GM12873 (cell line): ENCODE results near the gene NKTR.

ENCODE experiments used
- TF ChIP-seq, protein P1 (sequence below): IDR thresholded peaks from 2 replicates; pipeline ENCODE4 v1.5.1; 2012; ENCODE audit warnings: low read depth, mild to moderate bottlenecking, moderate library complexity, low read length, control low read depth; ENCODE audit not compliant: insufficient read depth; ENCODE audit errors: missing control alignments

NKTR gene

DNA sequence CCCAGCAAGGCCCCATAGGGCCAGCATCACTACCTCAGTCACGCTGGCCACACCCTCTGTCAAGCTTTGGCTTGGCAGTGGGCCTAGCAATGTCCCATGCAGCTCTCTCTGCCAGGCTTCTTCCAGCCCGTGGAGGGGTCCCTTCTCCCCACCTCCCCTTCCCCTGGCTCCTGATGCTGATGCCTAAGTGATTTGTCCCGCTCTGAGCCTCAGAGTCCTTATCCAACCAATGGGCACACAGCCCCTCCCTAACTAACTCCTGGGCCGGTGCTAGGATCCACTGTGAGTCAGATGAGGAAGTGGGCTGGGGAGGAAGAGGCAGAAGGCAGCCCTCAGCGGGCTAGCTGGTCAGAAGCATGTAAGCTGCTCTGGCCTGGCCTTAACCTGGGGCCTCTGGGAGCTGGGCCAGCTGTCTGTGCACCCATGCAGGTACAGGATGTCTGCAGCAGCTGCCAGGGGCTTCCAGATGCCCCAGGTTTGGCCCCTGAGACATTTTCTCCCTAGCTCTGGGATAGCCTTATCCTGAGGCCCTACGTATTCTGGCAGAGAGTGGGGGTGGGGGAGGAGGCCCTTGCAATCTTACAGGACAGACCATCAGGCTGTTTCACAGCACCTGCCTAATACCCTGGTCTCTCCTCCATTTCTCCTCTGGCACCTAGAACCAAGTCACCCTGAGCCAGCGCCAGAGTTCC lies 52.3 kb downstream of the NKTR start:
- TF ChIP-seq, protein P1, sequence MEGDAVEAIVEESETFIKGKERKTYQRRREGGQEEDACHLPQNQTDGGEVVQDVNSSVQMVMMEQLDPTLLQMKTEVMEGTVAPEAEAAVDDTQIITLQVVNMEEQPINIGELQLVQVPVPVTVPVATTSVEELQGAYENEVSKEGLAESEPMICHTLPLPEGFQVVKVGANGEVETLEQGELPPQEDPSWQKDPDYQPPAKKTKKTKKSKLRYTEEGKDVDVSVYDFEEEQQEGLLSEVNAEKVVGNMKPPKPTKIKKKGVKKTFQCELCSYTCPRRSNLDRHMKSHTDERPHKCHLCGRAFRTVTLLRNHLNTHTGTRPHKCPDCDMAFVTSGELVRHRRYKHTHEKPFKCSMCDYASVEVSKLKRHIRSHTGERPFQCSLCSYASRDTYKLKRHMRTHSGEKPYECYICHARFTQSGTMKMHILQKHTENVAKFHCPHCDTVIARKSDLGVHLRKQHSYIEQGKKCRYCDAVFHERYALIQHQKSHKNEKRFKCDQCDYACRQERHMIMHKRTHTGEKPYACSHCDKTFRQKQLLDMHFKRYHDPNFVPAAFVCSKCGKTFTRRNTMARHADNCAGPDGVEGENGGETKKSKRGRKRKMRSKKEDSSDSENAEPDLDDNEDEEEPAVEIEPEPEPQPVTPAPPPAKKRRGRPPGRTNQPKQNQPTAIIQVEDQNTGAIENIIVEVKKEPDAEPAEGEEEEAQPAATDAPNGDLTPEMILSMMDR: no peak

DNA sequence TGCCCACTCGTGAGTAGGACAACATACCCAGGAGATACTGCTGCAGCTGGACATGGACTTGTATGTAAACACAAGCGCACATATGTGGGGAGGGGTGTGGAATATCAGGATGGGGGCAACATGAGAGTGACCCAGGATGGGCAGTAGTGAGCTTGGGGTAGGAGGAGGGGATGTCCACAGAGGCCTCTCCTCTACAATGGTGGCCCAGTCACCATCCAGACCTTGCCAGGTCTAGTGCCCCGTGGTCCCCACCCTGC lies 52.7 kb downstream of the NKTR start:
- TF ChIP-seq, protein P1: no peak

DNA sequence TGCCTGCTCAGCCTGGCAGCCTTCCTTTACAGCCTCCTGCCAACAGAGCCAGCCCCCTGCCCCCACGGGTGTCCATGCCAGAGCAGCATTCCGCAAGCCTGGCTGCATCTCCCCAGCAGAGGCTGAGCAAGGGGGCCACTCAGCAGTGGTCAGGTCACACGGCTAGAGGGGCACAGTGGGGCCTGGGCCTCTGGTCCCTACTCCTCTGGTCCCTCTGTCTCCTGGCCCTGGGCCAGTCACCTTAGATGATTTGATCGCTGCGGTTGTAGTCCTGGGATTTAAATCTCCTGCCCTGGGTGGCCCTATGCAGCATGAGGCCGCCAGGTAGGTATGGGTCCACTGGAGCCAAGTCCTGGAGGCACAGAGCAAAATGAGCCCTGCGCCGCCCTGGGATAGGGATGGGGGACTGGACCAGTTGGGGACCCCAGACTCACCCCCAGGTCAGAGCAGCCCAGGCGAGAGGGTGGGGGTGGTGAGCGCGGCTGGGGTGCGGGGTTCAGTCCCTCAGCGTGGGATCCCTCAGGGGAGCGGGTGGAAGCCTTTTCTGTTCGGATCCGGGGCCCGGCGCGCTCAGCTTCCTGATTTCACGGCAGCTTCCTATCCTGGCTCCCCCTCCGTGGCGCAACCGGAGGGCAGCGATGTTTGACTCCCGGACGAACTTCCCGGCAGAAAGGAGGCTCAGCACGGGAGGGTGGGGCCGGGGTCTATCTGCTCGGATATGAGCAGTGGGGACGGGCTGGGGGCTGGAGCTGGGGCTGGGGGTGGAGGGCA lies 53.3 kb downstream of the NKTR start, which contains the start of gene ZBTB47:
TSS of gene ZBTB47 (plus strand) at position 138 of the 771 bp plus-strand sequence. CDS start 4,659 bp downstream, outside the sequence.
- TF ChIP-seq, protein P1: no peak

DNA sequence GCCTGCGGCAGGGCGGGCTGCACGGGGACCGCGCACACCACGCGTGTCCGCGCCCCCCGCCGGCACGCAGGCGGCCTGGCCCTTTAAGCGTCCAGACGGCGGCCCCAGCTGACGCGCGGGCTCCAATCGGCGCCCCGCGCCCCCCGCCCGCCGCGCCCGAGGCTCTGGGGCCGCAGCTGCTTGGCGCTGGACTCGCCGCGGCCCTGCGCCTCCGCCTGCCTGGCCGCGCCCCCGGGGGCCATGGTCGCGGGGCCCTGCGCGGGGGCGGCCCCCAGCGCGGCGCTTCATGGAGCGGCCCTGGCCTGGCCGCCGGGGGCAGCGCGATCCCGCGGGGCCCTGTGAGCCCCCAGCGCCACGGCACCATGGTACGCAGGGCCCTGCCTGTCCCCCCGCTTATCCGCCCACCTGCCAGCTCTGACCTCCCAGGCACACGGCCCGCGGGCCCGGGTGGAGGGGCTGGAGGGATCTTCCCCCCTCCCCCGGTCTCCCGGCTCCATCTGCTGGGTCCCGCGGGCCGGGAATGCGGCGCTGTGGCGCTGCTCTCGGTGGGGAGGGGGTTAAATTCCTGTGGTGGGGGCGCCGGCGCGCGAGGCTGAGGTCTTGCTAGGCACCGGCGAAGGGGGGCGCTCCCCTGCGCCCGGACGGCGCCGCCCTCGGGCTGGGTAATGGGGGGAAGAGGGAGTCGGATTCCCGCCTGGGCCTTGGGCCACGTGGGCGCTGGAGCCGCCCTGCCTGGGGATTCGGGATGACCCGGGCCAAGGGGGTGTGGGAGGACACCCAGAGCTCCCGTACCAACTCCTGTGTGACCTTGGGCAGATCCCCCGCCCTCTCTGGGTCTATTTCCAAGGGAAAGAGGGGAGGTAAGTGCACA lies 54.1 kb downstream of the NKTR start:
- TF ChIP-seq, protein P1: no peak

DNA sequence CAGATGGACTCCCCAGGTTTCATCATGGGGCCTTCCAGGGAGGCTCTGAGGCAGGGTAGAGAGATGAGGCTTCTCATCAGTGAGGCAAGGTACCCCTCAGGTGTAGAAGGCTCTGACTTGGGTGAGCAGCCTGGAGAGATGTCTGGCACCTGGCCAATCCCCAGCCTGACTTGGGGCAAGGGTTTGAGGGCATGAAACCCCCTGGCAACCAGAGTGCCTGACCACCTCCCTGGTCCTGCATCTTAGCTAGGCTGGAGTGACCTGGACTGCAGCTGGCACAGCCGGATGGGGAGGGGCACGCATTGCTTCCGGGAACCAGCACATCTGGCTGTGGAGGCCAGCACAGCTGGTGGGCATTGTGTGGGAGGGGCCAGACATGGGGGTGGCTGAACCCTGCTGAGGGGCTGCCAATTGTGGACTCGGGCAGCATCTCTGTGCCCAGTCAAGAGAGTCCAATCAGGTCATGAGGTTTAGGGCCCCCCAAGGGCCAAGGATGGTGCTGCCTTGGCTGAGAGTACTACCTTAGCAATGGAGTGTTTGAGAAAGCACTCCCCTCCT lies 54.9 kb downstream of the NKTR start:
- TF ChIP-seq, protein P1: no peak

DNA sequence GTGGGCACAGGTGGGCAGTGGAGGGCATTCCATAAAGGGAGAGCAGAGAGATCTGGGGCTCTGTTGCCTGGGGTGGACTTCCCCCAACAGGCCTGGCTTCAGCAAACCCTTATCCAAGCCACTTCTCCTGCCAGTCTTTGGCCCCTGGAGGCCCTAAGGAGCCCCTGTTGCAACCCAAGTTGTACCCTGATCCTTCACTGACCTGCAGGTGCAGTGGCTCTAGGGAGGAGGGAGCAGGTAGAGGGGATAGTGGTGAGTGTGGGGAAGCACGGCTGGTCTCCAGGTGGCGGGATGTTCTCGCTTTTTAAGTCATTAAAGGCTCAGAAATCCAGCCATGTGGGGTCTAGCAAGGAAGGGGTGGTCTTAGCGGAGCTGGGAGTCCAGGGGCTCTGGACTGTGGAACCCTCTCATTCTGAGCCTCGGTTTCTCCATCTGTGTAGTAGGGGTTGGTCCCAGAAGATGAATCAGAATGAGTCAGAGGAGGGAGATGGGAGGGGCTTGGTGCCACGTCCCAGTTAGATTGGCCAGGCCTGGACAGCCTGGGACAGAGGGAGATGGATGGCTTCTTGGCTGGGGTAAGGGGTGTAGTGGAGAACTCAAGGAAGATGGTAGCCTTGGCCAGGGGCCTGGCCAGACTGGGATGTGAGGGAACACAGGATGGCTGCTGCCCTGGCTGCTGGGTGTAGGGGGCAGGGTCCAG lies 55.6 kb downstream of the NKTR start:
- TF ChIP-seq, protein P1: no peak
